Embryonic facial prominence (tissue), 1 donor: ENCODE results near the gene TIAM2.
"Not testable (repeated sequence)": the region's sequence is repeated elsewhere in the genome, so short reads cannot be mapped to it uniquely, and the experiment has no call there.

Source experiments
- DNase-seq: peaks from one replicate; pipeline ENCODE4 v3.0.0-alpha.2; 2016; ENCODE audit errors: extremely low spot score

TIAM2 gene

DNA sequence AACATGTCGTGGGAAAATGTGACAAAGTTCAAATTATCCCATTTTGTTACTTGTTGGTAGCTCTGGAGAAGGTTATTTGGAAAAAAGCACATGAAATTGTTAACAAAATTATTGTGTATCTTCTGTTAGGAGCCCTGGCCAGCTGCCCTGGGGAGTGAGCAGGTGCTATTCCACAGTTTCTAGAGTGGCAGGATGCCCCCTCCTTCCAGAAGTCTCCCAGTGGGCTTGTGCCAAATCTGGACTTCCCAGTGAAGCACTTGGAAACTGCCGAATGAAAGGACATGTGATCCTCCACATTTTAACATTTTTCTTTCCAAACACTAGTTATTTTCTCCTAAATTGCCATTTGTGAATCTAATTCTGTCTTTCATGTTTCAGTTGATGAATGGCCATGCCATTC, 201.8 kb downstream of the TIAM2 start:
- no peak for DNase-seq

DNA sequence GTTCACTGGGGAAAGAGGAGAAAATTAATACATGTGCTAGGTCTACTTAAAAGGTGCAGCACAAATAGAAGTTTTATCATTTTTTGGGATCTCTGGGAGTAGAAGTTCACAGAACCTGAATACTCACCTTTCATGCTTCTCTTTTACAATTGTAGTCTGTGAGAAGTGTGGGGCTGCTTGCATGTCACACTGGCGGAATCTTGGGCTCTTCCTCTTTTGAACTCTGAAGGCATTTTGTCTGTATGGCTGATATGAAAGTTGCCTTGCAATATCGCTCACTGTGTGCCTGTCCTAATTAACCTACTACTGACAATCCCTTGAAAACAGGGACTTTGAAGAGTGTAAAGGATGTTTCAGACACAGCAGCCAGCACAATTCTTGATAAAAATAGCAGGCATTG, 202.8 kb downstream of the TIAM2 start:
- DNase-seq, result no peak

DNA sequence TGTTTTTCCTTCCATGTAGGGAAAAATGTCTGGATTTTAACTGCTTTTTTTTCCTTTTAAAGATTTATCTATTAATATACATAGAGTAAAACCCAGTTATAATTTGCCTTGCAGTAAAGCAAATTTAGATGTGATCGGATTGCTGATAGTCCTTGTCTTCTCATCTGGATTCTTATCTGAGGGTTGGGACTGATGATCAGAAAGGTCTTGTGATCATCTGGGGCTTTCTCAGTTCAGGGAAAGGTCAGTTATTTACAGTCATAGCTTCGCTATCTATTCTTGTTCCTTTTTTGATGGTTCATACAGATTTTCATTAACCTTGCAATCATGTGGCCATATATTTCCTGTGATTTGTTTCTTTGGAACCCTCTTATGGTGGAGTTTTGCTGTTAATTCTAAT, 204.9 kb downstream of the TIAM2 start:
- no peak for DNase-seq

DNA sequence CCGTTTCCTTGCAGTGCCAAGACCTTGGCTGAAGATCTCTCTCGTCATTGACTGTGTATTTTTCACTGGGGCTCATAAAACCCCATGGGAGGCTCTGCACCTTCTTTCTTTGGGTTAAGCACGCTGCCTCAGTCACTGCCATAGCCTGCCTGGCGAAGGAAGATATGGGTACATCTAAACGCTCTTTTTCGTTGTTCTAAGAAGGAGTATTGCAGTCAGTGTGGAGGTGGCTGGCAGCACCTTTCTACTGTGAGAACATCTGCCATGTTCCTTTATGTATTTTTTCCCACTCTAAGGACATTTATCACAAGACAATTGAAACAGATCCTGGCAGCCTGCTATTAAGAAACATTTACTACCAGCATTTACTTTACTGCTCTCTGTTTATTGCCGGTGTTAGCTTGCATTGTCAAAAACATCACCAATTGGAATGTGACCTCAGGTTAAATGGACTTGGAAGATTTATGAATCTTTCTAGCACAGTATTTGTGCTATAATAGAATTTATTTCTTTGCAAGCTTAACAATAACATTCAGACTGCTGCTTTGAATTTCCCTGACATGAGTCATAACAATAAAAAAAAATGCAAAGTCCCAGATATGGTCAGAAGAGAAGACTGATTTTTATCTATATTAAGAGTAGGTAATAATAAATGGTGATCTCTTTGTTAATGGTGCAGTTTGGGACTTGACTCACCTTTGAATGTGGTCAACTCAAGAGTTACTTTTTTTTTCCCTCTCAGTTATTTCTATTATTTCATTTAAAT, 206.5 kb downstream of the TIAM2 start:
- no peak for DNase-seq

DNA sequence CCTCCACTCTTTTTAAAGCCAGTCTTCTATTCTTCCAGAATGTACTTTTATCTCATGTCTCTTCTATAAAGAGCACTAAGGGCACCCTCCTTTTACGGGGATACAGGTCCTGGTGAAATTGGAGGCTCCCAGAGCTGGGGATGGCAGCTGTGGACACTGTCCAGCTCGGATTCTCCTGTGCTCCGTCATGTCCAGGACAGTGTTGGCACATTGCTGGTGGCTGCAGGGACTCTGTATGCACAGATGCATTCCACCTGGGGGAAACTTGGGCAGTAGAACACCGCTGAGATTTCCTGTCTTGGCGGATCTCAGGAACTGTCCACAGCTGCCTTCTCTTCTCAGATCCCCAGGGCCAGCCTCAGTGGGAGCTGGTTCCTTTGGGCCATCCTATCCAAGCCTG, 212.1 kb downstream of the TIAM2 start:
- no peak for DNase-seq

DNA sequence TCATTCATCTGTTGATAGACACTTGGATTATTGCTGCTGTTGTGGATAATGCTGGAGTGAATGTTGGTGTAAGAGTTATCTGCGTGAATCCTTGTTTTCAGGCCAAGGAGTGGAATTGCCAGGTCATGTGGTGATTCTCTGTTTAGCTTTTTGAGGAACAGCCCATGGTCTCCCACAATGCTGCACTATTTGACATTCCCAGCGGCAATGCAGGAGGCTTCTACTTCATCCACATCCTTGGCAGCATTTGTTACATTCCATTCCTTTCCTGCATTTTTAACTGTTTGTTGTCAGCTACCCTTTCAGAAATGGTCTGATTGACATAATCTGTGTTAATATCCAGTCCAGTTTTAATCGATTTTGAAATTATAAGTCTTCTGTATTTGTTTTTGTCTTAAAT, 217.0 kb downstream of the TIAM2 start:
- no peak for DNase-seq

DNA sequence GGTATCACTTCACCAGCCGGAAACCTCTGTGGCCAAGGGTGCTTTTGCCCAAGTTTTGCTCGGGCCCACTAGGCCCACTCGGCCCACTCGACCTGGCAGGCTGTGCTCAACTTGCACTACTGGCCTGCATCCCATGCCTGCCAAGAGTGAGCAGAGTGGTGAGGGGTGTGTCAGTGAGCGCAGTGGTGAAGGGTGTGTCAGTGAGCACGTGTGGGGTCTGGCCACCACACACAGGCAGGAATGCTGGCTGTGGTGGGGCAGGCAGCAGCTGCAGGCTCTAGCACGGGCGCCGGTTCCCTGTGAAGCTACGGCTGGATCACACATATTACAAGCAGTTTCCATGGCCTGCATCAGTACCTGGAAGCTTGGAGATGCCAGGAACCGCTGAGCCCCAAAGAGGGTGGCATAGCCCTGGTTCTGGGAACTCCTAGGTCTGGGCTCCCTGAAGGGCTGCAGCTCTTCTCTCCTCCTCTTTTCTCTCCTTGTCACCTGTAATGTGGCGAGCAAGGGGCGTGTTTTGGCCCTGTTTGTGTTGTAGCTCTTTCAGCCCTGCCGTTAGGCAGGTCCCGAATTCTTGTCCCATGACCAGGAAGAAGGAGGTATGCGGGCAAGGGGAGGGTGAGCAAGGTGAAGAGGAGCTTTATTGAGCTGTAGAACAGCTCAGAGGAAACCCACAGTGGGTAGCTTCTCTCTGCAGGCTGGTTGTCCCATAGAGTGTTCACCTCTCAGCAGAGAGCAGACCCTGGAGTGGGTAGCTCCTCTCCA, 217.7 kb downstream of the TIAM2 start:
- no peak for DNase-seq

DNA sequence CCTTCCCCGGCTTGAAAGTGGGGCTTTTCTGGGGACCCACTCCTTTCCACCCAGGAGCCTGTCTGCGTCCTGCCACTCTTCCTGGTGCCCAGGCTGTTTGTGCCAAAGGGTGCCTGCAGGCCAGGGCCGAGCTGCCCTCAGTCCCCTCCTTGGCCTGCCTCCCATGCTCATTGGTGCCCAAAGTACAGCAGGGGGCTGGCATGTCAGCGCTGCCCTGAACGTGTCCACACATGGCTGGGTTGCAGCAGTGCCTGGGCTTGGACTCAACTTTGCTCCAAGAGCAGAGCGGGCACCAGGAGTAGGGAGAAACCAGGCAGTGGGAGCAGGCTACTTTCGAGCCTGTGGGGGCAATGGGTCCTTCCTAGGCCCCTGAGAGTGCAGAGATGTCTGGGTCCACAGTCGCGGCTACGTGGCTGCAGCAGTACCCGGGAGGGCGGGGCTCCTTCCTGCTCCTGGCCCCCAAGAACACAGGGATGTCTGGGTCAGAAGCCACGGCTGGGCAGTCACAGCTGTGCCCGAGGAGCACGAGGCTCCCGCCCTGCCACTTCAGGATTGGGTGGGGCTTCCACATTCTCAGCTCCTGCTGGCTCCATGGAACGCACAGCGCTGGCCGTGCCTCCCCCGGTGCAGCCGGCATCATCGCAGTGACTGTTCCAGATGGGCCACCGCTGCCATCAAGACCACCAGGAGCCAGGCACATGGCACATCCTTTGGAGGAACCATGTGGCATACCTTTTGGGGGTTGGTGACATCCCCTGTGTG, 218.7 kb downstream of the TIAM2 start:
- no peak for DNase-seq

DNA sequence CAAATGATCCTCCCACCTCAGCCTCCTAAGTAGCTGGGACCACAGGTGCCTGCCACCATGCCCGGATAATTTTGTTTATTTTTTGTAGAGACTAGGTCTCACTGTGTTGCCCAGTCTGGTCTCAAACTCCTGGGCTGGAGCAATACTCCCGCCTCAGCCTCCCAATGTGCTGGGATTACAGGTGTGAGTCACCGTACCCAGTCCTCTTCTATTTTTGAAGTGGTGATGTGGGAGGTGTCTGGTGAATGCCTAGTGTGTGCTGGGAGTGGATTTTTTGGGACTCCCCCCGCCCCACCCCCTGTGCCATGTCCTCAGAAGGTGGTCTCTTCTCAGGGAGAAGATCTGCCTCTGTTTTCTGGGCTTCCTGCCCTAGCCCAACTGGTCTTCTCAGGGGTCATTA, 220.8 kb downstream of the TIAM2 start:
- DNase-seq, result no peak

DNA sequence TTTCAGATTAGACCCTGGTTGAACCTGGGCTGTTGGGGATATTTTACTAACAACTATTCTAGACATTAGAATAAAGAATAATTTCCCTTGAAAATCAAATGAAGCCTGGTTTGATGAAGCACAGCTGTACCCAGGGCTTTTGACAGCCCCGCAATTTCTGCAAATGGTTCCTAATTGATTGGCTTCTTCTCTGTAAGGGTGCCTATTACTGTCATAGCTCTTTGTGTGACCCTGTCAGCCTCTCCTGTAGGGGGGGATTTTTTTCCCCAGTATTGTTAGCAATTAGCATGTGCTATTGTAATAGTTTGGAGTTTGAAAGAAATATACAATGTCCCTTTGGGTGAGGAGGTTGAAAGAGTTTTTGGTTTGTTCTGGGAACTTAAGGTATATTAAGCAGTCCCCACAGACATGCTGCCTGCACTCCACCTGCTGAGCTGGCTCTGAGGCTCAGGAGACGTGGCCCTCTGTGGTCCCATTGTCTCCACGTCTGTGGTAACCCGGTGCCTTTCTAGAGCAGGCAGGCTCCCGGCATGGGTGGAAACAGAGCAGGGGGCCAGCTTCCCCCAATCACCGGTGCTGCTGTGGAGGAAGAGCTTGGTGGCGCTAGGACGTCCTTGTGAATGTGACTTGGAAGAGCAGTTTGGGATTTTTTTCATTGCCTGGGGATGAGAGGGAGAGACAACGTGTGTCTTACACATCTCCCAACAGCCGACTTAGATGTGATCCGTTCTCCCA, 221.4 kb downstream of the TIAM2 start:
- DNase-seq, result no peak

DNA sequence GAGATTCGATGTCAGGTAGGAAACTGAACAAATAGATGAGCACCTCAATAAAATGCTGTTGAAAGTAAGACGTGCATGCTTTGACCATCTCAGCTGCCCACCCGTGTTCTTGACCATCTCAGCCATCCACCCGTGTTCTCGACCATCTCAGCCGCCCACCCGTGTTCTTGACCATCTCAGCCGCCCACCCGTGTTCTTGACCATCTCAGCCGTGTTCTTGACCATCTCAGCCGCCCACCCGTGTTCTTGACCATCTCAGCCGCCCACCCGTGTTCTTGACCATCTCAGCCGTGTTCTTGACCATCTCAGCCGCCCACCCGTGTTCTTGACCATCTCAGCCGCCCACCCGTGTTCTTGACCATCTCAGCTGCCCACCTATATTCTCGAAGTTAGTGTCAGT, 223.6 kb downstream of the TIAM2 start:
- DNase-seq, result not testable (repeated sequence)

DNA sequence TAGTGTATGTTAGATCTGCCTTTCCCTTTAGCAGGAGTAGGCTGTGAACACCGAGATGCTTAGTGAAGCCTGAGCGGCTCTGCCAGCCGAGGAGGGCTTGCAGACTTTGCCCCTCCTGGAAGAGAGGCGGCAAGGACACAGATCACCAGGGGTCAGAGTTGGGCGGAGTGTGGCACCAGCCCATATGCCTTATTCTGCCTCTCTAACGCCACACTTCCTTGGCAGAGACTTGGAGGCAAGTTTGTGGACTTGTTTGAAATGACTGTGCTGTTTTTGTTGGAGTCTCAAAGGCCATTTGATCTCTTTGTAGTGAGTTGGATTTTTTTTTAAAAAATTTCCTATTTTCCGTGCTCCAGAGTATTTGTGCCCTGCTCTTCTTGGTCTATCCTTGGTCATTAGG, 224.2 kb downstream of the TIAM2 start:
- no peak for DNase-seq

DNA sequence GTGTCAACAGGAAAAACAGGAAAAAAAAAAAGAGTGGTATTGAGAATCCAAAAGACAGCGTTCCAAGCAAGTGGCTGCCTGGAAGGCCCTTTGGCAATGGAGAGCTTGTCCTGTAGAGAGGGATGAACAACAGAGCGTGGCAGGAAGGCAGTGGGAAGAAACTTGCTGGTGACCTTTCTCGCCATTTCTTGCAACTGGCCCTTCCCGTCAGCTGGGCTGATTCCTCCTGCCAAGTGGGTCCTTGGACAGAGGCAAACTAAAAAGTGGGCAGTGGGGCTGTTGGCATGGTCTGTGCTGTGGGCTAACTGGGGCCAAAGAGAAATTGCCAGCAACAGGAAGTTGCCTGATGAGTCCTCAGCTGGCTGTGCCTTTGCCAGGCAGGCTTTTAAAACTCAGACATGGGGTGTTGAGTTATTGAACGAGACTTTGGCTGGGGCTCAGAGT, 224.8 kb downstream of the TIAM2 start:
- no peak for DNase-seq

DNA sequence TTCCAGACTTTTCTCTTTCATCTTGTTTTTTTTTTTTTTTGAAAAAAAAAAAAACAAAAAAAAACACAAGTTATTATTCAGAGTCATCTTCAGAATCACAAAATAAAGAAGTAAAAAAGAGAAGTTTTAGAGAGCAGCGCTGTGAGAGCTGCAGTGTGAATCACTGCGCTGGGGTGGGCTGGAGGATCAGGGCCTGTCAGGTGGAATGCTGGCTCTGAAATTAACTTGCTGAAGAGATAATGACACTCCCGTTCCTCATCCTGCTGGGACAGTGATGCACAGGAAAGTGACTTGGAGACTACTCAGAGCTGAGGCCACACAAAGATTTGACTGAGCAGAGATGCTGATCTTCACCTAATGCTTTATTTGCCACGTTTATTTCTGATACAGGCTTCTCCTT, 226.0 kb downstream of the TIAM2 start:
- DNase-seq, result no peak

DNA sequence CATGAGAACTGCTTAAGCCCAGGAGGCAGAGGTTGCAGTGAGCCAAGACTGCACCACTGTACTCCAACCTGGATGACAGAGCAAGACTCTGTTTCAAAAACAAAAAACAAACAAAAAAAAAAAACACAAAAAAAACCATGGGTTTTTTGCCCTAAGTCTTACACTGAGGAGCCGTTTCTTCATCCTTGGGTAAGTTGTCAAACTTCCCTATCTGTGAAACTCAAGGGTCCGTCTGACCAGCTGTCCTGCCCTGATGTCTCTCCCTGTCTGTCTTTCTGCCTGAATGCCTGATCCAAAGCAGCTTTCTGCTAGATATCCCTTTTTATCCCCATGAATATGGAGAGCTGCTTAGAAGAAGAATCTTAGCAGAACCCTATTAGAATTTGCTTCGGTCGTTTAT, 227.4 kb downstream of the TIAM2 start:
- DNase-seq, result no peak

DNA sequence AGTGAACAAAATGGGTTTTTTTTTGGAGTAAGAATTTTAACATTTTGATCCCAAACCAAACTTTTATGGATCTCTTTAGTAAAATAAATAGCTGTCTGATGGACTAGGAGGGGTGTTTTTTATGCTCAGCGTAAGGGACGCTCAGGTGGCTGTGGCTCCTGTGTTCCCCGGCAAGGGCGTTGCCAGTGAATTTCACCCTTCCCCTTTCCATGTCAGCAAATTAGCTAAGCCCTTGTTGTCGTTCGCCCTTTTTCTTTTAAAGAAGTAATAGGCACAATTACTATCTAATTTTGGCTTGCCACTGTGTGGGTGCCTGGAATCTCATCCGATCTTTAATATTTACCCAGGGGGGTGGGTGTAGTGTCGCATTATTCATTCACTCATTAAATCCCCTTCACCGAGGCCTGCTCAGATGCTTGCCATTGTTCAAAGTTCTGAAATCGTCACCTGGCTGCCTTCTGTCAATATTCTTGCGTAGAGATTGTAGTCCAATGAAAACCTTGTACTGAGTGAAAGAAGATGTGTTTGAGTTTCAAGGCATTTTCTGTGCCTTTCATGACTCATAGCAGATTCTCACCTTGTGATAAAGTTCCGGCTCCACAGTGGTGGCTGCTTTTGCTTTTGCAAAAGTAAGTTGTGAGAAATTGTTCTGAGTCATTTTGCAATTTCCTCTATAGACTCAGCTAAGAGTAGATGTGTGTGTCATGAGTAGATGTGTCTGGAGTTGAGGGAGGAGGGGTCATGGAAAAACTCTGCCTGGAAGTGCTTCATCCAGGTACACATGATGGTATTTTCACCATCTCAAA, 228.7 kb downstream of the TIAM2 start:
- DNase-seq, result no peak

DNA sequence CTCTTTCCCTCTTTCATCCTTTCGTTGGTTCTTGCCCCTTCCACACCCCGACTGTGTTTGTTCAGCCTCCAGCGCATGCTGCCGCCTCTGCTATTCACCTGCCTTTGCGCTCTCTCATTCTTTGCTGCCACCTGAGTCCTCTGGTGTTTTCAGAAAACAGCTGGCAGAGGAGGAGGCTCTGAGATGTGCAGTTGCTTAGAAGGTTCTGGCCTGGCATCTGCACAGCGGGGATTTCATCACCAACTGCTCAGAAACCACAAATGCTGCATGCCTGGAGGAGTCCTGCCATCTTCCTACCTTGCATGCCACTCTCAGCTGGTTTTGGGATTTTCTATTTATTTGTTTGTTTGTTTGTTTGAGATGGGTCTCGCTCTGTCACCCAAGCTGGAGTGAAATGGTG, 229.5 kb downstream of the TIAM2 start:
- DNase-seq, result no peak

DNA sequence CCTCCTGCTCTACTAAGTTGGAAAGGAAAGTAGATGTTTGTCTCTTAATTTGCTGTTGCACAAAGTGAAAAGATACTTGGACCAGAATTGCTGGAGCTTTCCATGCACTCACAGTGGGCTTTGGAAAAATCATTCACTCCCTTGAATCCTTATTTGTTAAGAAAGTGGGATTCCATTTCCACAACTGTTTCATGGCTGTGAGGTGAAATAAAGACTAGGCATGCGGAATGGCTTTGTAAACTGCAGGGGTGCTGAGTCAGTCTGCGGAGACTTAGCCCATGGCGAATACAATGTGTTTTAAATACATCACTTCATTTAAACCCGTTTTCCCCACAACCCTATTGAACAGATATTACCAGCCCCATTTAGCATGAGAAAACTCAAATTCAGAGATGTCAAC, 231.9 kb downstream of the TIAM2 start:
- no peak for DNase-seq

DNA sequence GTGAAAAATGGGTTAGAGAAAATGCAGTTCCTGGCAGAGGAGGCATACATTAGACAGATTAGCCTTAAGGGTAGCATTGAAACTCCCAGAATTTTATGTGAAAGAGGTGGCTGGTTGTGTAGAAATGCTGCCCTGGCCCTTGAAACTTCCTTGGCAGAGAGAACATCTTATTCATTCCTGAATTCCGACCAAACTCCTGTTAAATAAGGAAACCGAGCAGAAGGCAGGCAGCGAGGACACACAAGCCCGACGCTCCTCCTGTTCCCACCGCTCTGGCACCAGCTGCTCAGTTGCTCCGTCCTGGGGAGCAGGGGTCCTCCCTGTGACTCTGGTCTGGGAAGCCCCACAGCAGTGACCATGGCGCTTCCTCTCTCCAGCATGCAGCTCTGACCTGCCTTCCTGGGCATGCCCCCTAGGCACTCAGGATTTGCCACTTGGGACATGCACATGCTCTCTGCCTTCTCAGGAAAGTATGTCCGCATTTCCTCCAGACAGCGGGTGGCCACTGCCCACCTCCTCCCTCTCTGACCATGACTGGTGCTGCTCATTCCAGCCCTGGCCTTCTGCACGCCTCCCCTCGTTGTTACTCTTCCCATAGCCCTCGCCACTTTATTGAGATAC, 233.5 kb downstream of the TIAM2 start:
- DNase-seq, result no peak

DNA sequence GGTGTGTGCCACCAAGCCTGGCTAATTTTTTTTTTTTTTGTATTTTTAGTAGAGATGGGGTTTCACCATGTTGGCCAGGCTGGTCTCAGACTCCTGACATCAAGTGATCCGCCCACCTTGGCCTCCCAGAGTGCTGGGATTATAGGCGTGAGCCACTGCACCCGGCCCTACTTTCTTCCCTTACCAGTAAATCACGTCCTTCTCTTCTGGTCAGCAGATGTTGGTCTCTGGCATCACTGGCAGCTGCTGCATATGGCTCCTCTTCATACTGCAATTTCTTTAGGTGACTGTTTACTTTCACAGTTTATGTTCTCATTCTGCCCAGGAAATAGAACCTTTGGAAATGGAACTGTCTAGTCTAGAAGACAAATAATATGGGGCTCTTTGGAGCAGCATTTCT, 235.9 kb downstream of the TIAM2 start:
- not testable (repeated sequence) for DNase-seq

DNA sequence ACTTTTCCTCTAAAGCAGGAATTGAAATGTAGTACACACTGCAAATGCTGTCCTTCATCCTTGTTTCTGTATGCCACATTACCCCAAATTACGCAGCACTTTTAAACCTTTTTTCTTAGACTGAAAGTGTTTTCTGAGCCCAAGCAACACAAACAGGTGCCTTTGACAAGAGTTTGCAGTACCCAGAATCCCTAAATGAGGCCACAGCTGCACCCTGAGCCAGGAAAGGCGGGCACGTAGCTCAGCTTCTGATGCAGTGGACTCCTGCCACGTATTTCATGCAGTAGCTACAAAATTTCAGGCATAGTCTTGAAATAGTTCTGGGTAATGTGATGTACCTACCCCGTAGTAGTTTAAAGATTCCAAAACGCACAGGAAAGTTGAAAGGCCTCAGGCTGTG, 237.7 kb downstream of the TIAM2 start:
- DNase-seq, result no peak
